Esophagus muscularis mucosa (tissue), 4 donors: ENCODE measurements around the gene RNF220. TPM values are rescaled to one million over a fixed set of nuclear protein-coding genes. Genes with fewer than 3 reads are reported as not detected.

Experiments used
- DNase-seq: peaks from one replicate; pipeline ENCODE4 v3.0.0-alpha.2; 2017; ENCODE audit errors: extremely low spot score
- H3K27ac ChIP-seq, 4 donors: fragments of 200-600 bp; sonication (generic); replicated peaks in 1 of 4; 1 replicate in 3 of 4; 2 replicates in 1 of 4; pipeline ENCODE4 v1.5.1; 2016 to 2019; ENCODE audit warnings: mild to moderate bottlenecking in 1 of 4
- H3K27me3 ChIP-seq, 4 donors: fragments of 200-600 bp; sonication (generic); one replicate each; pipeline versions ENCODE4 v1.5.1 to v1.6.0; 2016 to 2019
- H3K36me3 ChIP-seq, 4 donors: fragments of 200-600 bp; sonication (generic); one replicate each; pipeline ENCODE4 v1.5.1; 2016 to 2019
- H3K4me1 ChIP-seq, 4 donors: fragments of 200-600 bp; sonication (generic); one replicate each; pipeline ENCODE4 v1.5.1; 2016 to 2019
- H3K4me3 ChIP-seq, 4 donors: fragments of 200-600 bp; sonication (generic); 1 replicate in 2 of 4; 2 replicates in 2 of 4; pipeline ENCODE4 v1.5.1; 2016 to 2019; ENCODE audit warnings: mild to moderate bottlenecking in 4 of 4, moderate library complexity in 1 of 4
- H3K9me3 ChIP-seq, 4 donors: fragments of 200-600 bp; sonication (generic); 1 replicate in 3 of 4; 2 replicates in 1 of 4; pipeline ENCODE4 v1.5.1; 2016 to 2019
- CTCF ChIP-seq, 3 experiments: fragments of 200-600 bp in 2 of 3; fragments of 450-650 bp in 1 of 3; sonication (generic) in 2 of 3; IDR thresholded peaks; one replicate each; pipeline ENCODE4 v1.5.1; 2017 to 2019; ENCODE audit warnings: antibody characterized with exemption in 3 of 3, mild to moderate bottlenecking in 2 of 3, moderate library complexity in 1 of 3
- EP300 ChIP-seq: sonication (generic); formaldehyde crosslinking; IDR thresholded peaks from one replicate; pipeline ENCODE4 v1.6.1; 2017; ENCODE audit warnings: antibody characterized with exemption
- POLR2A ChIP-seq: fragments of 450-650 bp; IDR thresholded peaks from one replicate; pipeline ENCODE4 v1.6.1; 2017; ENCODE audit warnings: antibody characterized with exemption, moderate library complexity, mild to moderate bottlenecking, low read depth
- POLR2AphosphoS5 ChIP-seq, 2 donors: sonication (generic); formaldehyde crosslinking; IDR thresholded peaks; one replicate each; pipeline ENCODE4 v1.6.1; 2017; ENCODE audit warnings: antibody characterized with exemption in 2 of 2
- WGBS: methylation state at CpG from one replicate; pipeline ENCODE4 v1.1.5; 2018; 5-methylcytosine and 5-hydroxymethylcytosine counted together
- intact Hi-C: fragments of 100-400 bp; cut with DNase I; formaldehyde crosslinking; loops from one replicate; pipeline ENCODE4 v1.15.1; 2023
- total RNA-seq, 4 donors: library from RNA; depleted of rRNA; stranded (reverse); fragments of >200 nt; gene quantifications; one replicate each; pipeline versions ENCODE4 v1.1.0 to v1.2.1, GENCODE V29; 2016

Gene RNF220
- total RNA-seq, 4 donors from 2014 or later: 112 to 157 (median 126) TPM

GRCh38 chr1:44409757-44410156, 4.7 kb downstream of the RNF220 start:
- TF ChIP-seq EP300: no peak
- no peak for TF ChIP-seq POLR2A
- no peak for TF ChIP-seq CTCF (IDR thresholded peaks at IDR 0.05)
- no peak for TF ChIP-seq POLR2AphosphoS5 (IDR thresholded peaks at IDR 0.05)
- H3K4me1 ChIP-seq: peaks cover 35 to 44% (median 39%) of the 10 kb centered on the region in 4 donors
- H3K4me3 ChIP-seq: no peak overlapping the region
- no peaks in the 10 kb centered on the region for H3K9me3 ChIP-seq
- H3K27ac ChIP-seq: no peak overlapping the region
- no peaks in the 10 kb centered on the region for H3K36me3 ChIP-seq
- 45% methylated on average over 4 of the region's 4 CpGs for WGBS
- no peak for DNase-seq
- H3K27me3 ChIP-seq: peaks cover 14 to 100% (median 78%) of the 10 kb centered on the region in 4 donors
- intact Hi-C loops: no loop called here

- no peak overlapping the region for H3K27ac ChIP-seq
- WGBS: 79% methylated on average over 10 of the region's 10 CpGs
- no peaks in the 10 kb centered on the region for H3K36me3 ChIP-seq
- intact Hi-C loops: no loop called here
- no peak for DNase-seq
- no peak for TF ChIP-seq CTCF (IDR thresholded peaks at IDR 0.05)
- no peak for TF ChIP-seq POLR2AphosphoS5 (IDR thresholded peaks at IDR 0.05)
- no peak for TF ChIP-seq POLR2A
- TF ChIP-seq EP300: no peak
- H3K4me3 ChIP-seq: no peak overlapping the region
- H3K9me3 ChIP-seq: no peaks in the 10 kb centered on the region
- peaks cover 9 to 100% (median 76%) of the 10 kb centered on the region in 4 donors for H3K27me3 ChIP-seq
- peaks cover 13 to 23% (median 20%) of the 10 kb centered on the region in 4 donors for H3K4me1 ChIP-seq
Measured at GRCh38 chr1:44411861-44412260, 6.8 kb downstream of the RNF220 start.

- H3K27me3 ChIP-seq: peaks cover 10 to 100% (median 76%) of the 10 kb centered on the region in 4 donors
- no peak overlapping the region for H3K4me3 ChIP-seq
- no peaks in the 10 kb centered on the region for H3K36me3 ChIP-seq
- TF ChIP-seq EP300 (no peak), POLR2A (no peak), POLR2AphosphoS5 (IDR thresholded peaks at IDR 0.05) (no peak), CTCF (IDR thresholded peaks at IDR 0.05) (no peak)
- no peaks in the 10 kb centered on the region for H3K9me3 ChIP-seq
- no peak overlapping the region for H3K27ac ChIP-seq
- H3K4me1 ChIP-seq: peaks cover 13 to 23% (median 19%) of the 10 kb centered on the region in 4 donors
- 69% methylated on average over 6 of the region's 7 CpGs for WGBS
- intact Hi-C loops: no loop called here
- DNase-seq: no peak
Measured at GRCh38 chr1:44412601-44413000, 7.5 kb downstream of the RNF220 start.

GRCh38 chr1:44413740-44414139, 8.7 kb downstream of the RNF220 start:
- Histone ChIP-seq H3K4me1 (peaks cover 15 to 22% (median 18%) of the 10 kb centered on the region in 4 donors), H3K4me3 (no peak overlapping the region), H3K36me3 (no peaks in the 10 kb centered on the region), H3K9me3 (no peaks in the 10 kb centered on the region), H3K27me3 (peaks cover 9 to 100% (median 75%) of the 10 kb centered on the region in 4 donors), H3K27ac (no peak overlapping the region)
- intact Hi-C loops: no loop called here
- TF ChIP-seq EP300: no peak
- no peak for TF ChIP-seq POLR2A
- no peak for TF ChIP-seq CTCF (IDR thresholded peaks at IDR 0.05)
- TF ChIP-seq POLR2AphosphoS5 (IDR thresholded peaks at IDR 0.05): no peak
- WGBS: 70% methylated on average over 9 of the region's 9 CpGs
- no peak for DNase-seq

GRCh38 chr1:44415013-44415412, 10.0 kb downstream of the RNF220 start:
- intact Hi-C loops: no loop called here
- H3K27ac ChIP-seq: no peak overlapping the region
- H3K36me3 ChIP-seq: no peaks in the 10 kb centered on the region
- 59% methylated on average over 9 of the region's 9 CpGs for WGBS
- H3K27me3 ChIP-seq: peaks cover 9 to 100% (median 74%) of the 10 kb centered on the region in 4 donors
- no peaks in the 10 kb centered on the region for H3K9me3 ChIP-seq
- H3K4me1 ChIP-seq: peaks cover 15 to 19% (median 16%) of the 10 kb centered on the region in 4 donors
- no peak for DNase-seq
- H3K4me3 ChIP-seq: no peak overlapping the region
- TF ChIP-seq CTCF (IDR thresholded peaks at IDR 0.05): no peak
- no peak for TF ChIP-seq EP300
- TF ChIP-seq POLR2A: no peak
- no peak for TF ChIP-seq POLR2AphosphoS5 (IDR thresholded peaks at IDR 0.05)
